Measurements from ENCODE around the gene TMEM184C. TPM values are rescaled to one million over a fixed set of nuclear protein-coding genes. Genes with fewer than 3 reads are reported as not detected.

TMEM184C gene
- total and polyA plus RNA-seq, 5 experiments from 2014 or later: 12.6 to 27.9 (median 21.8) TPM

DNA sequence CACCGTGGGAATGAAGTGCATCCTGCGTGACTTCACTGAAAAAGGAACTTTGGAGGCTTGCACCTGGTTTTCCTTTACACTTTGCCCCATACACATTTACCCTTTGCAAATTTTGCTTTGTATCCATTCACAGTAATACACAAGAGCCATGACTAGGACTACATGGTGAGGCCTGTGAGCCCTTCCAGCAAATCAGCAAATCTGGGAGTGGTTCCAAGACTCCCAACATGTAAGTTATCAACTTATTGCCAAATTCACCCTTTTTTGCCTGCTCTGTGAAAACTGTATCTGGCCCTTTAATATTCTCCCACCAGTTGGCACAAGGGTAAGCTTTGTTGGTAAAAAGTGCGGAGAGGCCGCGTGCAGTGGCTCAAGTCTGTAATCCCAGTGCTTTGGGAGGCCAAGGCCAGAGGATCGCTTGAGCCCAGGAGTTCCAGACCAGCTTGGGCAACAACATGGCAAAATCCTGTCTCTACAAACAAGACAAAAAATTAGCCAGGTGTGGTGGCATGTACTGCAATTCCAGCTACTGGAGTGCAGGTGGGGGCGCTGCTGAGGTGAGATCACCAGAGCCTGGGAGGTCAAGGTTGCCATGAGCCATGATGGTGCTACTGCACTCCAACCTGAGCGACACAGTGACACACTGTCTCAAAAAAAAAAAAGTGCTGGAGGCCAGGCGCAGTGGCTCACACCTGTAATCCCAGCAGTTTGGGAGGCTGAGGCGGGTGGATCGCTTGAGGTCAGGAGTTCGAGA is 61.8 kb downstream of the TMEM184C start:
- Mint-ChIP-seq H3K9me3 (no peaks in the 10 kb centered on the region), H3K27me3 (no peaks in the 10 kb centered on the region), H3K4me1 (peaks cover 18 to 34% (median 26%) of the 10 kb centered on the region in 4 donors), H3K27ac (peak overlapping the region in 1 of 10 donors; percentile 27), H3K36me3 (peaks cover 0 to 35% (median 9%) of the 10 kb centered on the region in 3 donors), H3K4me3 (no peak overlapping the region)
- POLR2A ChIA-PET: no interaction called here
- no peak for DNase-seq
- ATAC-seq: no peak

DNA sequence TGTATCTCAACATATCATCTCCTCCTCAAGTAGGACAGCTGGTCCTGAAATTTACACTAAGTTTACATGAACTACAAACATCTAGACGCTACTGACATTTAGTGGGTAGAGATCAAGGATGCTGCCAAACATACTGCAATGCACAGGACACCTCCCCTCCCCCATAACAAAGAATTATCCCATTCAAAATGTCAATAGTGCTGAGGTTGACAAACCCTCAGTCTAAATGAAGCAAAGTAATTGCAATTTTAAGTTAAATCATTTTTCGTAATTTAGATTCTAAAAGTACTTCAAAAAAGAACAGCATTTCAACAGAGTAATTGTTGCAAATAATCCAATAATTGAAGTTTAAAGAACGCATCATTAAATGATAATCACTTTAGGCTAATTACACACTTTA is 65.6 kb downstream of the TMEM184C start:
- POLR2A ChIA-PET: interaction anchor here (0.7 to 3.0 kb wide), 2 partner anchors 65 to 1812 kb away, joined by 3 to 54 read pairs; partner anchors contain the start of gene TMEM184C
- Mint-ChIP-seq H3K9me3 (no peaks in the 10 kb centered on the region), H3K27me3 (peaks cover 0 to 5% (median 0%) of the 10 kb centered on the region in 5 donors), H3K27ac (peak overlapping the region; percentile 97 to 100 (median 99)), H3K36me3 (peaks cover 0 to 20% (median 9%) of the 10 kb centered on the region in 3 donors), H3K4me1 (peaks cover 18 to 40% (median 33%) of the 10 kb centered on the region in 4 donors), H3K4me3 (peak overlapping the region; percentile 90 to 99 (median 96))
- ATAC-seq (no peak), DNase-seq (no peak)

DNA sequence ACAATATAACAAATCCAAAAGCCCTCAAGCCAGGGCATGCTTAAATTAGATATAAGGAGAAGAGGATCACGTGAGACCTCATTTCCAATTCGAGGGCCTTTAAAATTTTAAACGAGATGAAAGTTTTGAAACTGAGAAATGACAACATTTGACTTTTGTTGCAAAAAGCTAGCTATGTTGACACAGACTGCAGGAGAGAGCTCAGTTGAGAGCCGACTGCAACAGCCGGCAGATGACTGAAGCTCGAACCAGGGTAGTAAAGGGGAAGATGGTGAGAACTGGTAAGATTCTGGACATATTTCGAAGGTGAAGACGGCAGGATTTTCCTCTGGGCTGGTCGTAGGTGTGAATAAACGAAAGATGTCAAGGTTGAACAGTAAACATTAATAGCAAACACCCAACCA is 66.0 kb downstream of the TMEM184C start:
- peak overlapping the region; percentile 90 to 99 (median 96) for H3K4me3 Mint-ChIP-seq
- no peaks in the 10 kb centered on the region for H3K9me3 Mint-ChIP-seq
- H3K36me3 Mint-ChIP-seq: peaks cover 0 to 16% (median 6%) of the 10 kb centered on the region in 3 donors
- peaks cover 18 to 39% (median 33%) of the 10 kb centered on the region in 4 donors for H3K4me1 Mint-ChIP-seq
- DNase-seq (peak in 4 of 10 donors; percentile 17 to 31 (median 22)), ATAC-seq (no peak)
- H3K27ac Mint-ChIP-seq: peak overlapping the region; percentile 97 to 100 (median 99)
- POLR2A ChIA-PET: interaction anchor here (0.7 to 3.0 kb wide), 7 partner anchors 9 to 1813 kb away, joined by 3 to 54 read pairs (median 4); partner anchors contain the start of genes ARHGAP10 and TMEM184C
- peaks cover 0 to 5% (median 0%) of the 10 kb centered on the region in 5 donors for H3K27me3 Mint-ChIP-seq

DNA sequence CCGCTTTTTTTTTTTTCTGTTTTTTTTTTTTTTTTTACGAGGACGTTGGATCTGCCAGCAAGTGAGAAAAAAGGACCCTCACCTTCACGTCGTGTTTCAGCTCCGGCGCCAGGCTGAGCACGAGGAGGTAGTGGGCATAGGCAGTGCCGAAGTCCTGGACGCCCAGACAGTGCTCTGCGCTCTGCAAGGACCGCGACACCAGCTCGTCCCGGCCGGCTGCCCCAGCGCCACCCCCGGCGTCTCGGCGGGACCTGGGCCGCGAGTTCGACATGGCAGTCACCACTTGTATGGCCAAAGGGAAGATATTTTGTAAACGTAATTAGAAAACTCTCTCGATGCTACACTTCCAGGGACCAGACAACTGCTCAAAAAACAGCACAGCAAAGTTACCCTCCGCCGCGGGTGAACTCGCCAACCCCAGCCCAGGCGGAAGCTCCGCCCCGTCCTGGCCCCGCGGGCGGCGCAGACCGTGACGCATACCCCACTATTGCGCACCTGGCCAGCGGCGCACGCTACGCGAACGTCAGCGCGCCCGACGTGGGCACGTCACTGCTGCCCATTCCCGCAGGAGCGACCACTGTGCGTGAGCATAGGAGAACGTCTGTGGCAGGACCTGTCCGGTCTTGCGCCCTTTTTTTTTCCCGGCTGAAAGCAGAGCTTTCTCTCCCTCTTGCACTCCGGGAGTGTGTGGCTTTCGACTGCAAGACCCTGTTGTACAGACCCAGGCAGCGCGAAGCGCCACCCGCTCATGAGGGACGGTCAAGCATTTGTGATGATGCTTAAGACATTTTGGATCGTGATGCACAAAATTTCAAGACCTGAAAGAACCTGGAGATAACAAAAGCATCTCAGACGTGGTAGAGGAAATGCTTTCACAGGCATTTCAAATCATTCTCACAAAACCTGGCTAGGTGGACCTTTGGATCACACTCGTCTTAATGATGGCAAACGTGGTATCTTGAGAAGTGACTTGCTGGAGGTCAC is 66.8 kb downstream of the TMEM184C start, which contains the start of gene PRMT9:
TSS of gene PRMT9 (minus strand) at position 447 of the 984 bp plus-strand sequence. CDS start at position 271, 176 bp downstream.
- POLR2A ChIA-PET: interaction anchor here (0.7 to 3.0 kb wide), 13 partner anchors 9 to 1813 kb away, joined by 3 to 54 read pairs (median 4); partner anchors contain the start of genes ARHGAP10, NR3C2 and TMEM184C
- peak; percentile 95 to 96 for ATAC-seq
- Mint-ChIP-seq H3K9me3 (no peaks in the 10 kb centered on the region), H3K27ac (peak within 1 kb of the TSS; percentile 97 to 100 (median 99)), H3K4me3 (peak within 1 kb of the TSS; percentile 90 to 99 (median 96)), H3K27me3 (peaks cover 0 to 5% (median under 1%) of the 10 kb centered on the region in 5 donors), H3K4me1 (peaks cover 19 to 41% (median 36%) of the 10 kb centered on the region in 4 donors), H3K36me3 (peaks cover 0 to 7% (median 2%) of the 10 kb centered on the region in 3 donors)
- peak; percentile 78 to 90 (median 86) for DNase-seq

DNA sequence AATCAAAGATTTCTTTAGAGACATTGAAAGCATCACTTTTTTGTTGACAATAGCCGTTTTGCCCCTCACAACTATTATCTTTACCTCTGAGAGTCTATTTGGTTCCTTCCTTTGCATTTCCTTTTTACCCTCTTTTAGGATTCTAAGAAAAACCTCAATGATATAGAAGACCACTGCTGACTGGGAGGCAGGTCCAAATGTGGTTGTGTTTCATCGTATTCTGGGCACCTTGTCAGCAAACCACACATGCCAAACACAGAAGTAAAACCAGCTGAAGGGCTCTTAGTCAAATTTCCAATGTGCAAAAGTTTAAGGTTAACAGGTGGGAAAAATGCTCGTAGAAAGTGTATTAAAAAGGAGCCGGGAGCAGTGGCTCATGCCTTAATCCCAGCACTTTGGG is 71.9 kb downstream of the TMEM184C start:
- POLR2A ChIA-PET: no interaction called here
- Mint-ChIP-seq H3K4me3 (peak overlapping the region in 5 of 10 donors; percentile 1 to 53 (median 12)), H3K9me3 (no peaks in the 10 kb centered on the region), H3K4me1 (peaks cover 3 to 15% (median 12%) of the 10 kb centered on the region in 4 donors), H3K27ac (peak overlapping the region in 5 of 10 donors; percentile 47 to 85 (median 53)), H3K27me3 (peaks cover 9 to 31% (median 19%) of the 10 kb centered on the region in 5 donors), H3K36me3 (no peaks in the 10 kb centered on the region)
- ATAC-seq (no peak), DNase-seq (no peak)

DNA sequence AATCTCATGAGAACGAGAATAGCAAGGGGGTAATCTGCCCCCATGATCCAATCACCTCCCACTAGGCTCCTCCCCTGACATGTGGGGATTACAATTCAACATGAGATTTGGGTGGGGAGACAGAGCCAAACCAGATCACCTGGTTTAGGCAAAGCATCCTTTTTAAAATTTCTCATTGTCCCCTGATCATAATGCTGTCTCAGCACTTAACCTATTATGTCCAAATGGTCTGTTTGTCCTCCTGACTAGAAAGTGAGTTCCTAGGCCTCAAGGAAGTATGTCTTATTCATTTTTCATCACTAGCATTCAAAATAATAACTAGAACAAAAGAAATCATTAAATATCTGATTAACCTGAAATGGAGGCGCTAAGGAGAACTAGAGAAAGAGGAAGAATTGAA is 74.6 kb downstream of the TMEM184C start:
- H3K9me3 Mint-ChIP-seq: no peaks in the 10 kb centered on the region
- no peak for ATAC-seq
- H3K4me1 Mint-ChIP-seq: peaks cover 3 to 7% (median 5%) of the 10 kb centered on the region in 4 donors
- peaks cover 5 to 34% (median 19%) of the 10 kb centered on the region in 5 donors for H3K27me3 Mint-ChIP-seq
- no peak for DNase-seq
- POLR2A ChIA-PET: no interaction called here
- no peaks in the 10 kb centered on the region for H3K36me3 Mint-ChIP-seq
- no peak overlapping the region for H3K4me3 Mint-ChIP-seq
- peak overlapping the region in 1 of 10 donors; percentile 15 for H3K27ac Mint-ChIP-seq

DNA sequence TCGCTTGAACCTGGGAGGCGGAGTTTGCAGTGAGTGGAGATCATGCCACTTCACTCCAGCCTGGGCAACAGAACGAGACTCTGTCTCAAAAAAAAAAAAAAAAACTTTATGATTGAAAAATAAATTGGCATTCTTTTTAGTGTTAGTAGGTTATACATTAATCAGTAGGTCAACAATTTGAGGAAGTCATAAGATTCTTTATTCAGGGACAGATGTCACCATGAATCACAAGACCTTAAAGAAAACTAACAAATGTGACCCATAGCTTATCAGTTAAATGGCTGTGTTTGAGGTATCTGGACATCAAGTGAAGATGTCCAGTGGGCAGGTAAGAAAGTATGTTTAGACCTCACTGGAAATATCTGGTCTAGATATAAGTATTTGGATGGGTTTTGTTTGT is 76.0 kb downstream of the TMEM184C start:
- H3K27me3 Mint-ChIP-seq: peaks cover 5 to 34% (median 19%) of the 10 kb centered on the region in 5 donors
- POLR2A ChIA-PET: no interaction called here
- peaks cover 3 to 7% (median 5%) of the 10 kb centered on the region in 4 donors for H3K4me1 Mint-ChIP-seq
- ATAC-seq: no peak
- H3K9me3 Mint-ChIP-seq: no peaks in the 10 kb centered on the region
- H3K27ac Mint-ChIP-seq: no peak overlapping the region
- DNase-seq: no peak
- no peak overlapping the region for H3K4me3 Mint-ChIP-seq
- peaks cover 0 to 1% (median 0%) of the 10 kb centered on the region in 3 donors for H3K36me3 Mint-ChIP-seq

DNA sequence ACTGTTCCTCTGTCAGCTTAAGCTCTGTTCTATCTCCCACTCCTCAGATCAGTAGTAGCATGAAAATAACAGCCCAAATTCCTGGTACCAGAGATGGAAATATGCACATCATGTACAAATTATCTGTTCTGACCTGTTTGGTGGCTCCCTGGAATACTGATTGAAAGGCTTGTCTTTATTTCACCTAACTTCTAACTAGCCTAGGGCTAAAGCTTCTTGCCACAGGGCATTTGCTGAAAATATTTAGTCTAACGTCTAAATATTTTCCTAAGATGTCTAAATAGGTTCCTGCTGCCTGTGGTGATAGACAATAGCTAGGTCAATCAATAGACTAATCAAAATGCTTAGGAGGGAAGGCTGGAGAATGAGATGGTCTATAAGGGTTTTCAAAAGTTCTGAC is 79.7 kb downstream of the TMEM184C start:
- ATAC-seq (no peak), DNase-seq (no peak)
- H3K36me3 Mint-ChIP-seq: peaks cover 0 to 1% (median 0%) of the 10 kb centered on the region in 3 donors
- peaks cover 0 to 13% (median 0%) of the 10 kb centered on the region in 9 donors for H3K9me3 Mint-ChIP-seq
- peaks cover 3 to 24% (median 12%) of the 10 kb centered on the region in 5 donors for H3K27me3 Mint-ChIP-seq
- H3K27ac Mint-ChIP-seq: no peak overlapping the region
- H3K4me1 Mint-ChIP-seq: no peaks in the 10 kb centered on the region
- H3K4me3 Mint-ChIP-seq: no peak overlapping the region
- POLR2A ChIA-PET: no interaction called here

DNA sequence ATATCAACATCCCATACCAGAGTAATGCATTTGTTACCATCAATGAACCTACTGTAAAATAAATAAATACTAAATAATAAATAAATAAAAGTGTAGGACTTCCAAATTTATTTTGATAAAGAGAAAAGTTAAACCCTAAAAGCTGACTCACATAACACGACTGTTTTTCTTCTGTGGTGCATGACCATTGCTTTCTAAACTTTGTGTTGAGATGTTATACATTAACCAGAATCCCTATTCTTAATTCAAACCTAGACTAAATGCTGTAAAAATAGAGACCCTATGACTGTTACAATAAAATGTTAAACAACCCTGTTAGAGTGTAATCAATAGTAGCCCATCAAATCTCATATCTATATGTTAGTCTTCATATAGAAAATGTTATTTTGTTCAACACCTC is 87.6 kb downstream of the TMEM184C start:
- no peak for ATAC-seq
- H3K4me1 Mint-ChIP-seq: no peaks in the 10 kb centered on the region
- peaks cover 0 to 5% (median 0%) of the 10 kb centered on the region in 9 donors for H3K9me3 Mint-ChIP-seq

DNA sequence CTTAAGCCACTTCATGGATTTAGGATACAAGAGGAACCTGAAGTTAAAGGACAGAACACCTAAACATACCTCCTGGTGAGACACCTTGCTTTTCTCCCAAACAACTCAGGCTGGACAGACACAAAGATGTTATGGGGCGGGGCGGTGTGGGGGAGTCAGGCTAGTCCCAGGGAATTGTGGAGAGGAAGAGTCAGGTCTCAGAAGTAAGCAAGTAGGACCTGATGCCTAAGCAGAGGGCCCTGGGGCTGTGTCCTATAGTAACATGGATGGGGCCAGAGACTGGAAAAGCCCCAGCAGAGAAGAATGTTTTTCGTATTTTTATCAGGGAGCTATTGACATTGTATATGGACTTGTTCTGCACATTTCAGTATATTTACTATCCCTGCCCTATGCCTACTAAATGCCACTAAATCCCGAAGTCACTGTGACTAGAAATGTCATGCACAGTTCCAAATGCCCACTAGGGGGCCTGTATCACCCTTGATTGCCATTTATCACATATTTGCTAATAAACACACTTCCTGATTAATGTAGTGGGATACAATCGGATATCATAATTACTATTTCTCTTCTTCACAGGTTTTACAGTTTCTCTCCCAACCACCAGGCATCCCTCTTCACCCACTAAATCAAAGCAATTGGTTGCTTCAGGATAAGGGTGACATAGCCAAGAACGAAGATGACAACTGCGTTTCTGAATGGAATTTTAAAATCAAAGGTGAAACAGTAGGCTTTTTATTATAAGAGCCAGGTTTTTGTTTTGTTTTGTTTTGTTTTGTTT is 90.9 kb downstream of the TMEM184C start:
- POLR2A ChIA-PET: no interaction called here

More for the DNA sequence above, 87.6 kb downstream of the TMEM184C start:
- H3K4me3 Mint-ChIP-seq: no peak overlapping the region
- DNase-seq: no peak
- POLR2A ChIA-PET: no interaction called here
- peaks cover 0 to 2% (median 0%) of the 10 kb centered on the region in 5 donors for H3K27me3 Mint-ChIP-seq
- no peaks in the 10 kb centered on the region for H3K36me3 Mint-ChIP-seq
- H3K27ac Mint-ChIP-seq: no peak overlapping the region

DNA sequence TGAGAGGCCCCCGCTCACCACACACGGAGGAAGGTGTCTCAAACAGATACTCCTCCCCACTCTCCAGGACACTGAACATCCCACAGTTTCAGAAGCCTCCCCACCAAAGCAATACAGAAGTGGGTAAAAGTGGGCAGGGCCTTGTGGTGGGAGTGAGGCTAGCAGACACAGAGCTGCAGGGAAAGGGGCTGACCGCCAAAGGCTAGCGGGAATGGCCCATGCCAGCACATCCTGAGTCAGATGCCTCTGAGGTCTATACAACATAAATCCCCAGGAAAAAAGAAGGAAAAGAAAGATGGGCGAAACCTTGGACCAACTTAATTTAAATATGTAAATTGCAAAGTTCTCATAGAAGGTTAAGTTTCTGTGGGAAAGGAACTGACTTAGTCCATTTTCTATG is 92.8 kb downstream of the TMEM184C start:
- ATAC-seq: no peak
- Mint-ChIP-seq H3K4me1 (no peaks in the 10 kb centered on the region), H3K4me3 (no peak overlapping the region), H3K36me3 (no peaks in the 10 kb centered on the region), H3K27ac (no peak overlapping the region), H3K27me3 (no peaks in the 10 kb centered on the region), H3K9me3 (no peaks in the 10 kb centered on the region)
- POLR2A ChIA-PET: no interaction called here
- DNase-seq: no peak

More for the DNA sequence above, 90.9 kb downstream of the TMEM184C start:
- Mint-ChIP-seq H3K27ac (no peak overlapping the region), H3K36me3 (no peaks in the 10 kb centered on the region), H3K27me3 (no peaks in the 10 kb centered on the region), H3K4me3 (no peak overlapping the region), H3K9me3 (no peaks in the 10 kb centered on the region), H3K4me1 (no peaks in the 10 kb centered on the region)
- ATAC-seq: peak; percentile 56 to 75
- DNase-seq: peak in 9 of 10 donors; percentile 14 to 68 (median 40)
